Cortex of kidney (tissue), 1 donor: ENCODE measurements around the gene MED29.

ENCODE experiments used
- DNase-seq: peaks from one replicate; lab custom pipeline; 2025; lab: John Stamatoyannopoulos, UW

Gene MED29

GRCh38 chr19:39430675-39431593 lies 39.8 kb downstream of the MED29 start:
- no peak for DNase-seq

DNA sequence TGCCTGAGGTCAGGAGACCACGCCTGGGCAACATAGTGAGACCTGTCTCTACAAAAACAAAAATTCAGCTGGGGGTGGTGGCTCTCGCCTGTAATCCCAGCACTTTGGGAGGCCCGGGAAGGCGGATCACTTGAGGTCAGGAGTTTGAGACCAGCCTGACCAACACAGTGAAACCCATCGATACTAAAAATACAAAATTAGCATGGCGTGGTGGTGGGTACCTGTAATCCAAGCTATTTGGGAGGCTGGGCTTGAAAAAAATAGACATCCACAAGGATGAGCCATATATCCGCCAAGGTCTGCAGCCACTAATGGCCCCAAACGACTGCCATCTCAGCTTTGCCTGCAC lies 41.5 kb downstream of the MED29 start:
- DNase-seq = no peak

GRCh38 chr19:39433480-39434079 lies 42.4 kb downstream of the MED29 start:
- DNase-seq = no peak

DNA sequence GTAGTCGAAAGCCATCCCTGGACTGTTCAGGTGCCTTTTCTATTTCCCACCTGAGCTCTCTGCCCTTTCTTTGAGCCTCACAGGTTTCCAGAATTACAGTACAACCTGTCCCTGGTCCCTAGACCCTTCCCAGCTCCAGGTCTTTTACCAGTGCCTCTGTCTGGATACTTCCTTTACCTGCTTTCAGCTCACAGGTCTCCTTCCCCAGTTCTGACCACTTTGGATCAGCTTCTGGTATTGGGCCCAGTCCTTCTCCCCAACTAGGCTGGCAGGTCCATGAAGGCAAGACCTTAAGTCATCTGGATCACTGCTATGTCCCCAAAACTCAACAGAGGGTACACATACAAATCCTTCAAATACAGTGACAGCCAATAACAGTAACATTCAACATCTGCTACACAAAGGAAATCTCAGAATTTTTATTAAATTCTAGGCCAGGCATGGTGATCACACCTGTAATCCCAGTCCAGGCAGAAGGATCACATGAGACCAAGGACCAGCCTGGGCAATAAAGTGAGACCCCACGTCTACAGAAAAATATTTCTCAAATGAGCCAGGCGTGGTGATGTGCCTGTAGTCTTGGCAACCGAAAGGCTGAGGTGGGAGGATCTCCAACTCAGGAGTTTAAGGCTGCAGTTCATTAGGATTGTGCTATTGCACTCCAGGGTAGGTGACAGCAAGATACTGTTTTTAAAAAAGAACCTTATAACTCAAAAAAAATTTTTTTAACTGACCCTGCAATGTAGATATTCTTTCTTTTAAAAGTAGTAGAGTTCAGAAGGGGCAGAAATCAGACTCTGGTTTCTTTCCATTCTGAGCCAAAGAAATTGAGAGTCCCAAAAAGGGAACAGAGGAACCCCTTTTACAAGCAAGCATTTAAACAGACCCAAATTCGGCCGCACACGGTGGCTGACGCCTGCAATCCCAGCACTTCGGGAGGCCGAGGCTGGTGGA lies 43.2 kb downstream of the MED29 start:
- DNase-seq = no peak

GRCh38 chr19:39435499-39436349 lies 44.5 kb downstream of the MED29 start, which contains the start of gene RPS16:
TSS of gene RPS16 (minus strand) at chr19:39435949. CDS start at chr19:39435895, 54 bp downstream.
- no peak for DNase-seq

DNA sequence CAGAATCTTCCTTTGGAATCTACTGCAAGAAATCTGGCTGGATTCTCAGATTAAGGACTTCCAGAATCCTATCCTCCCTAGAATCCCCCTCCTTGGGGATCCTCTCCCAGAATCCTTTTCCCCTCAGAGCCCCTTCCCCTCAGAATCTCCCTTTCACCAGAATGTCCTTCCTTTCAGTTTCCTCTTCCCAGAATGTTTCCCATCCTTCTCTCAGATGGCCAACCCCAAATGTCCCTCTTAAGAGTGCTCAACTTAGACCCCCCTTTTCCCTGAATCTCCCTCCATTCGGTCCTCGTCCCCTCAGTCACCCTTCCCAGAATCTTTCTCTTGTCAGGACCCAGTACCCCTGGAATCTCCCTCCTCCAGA lies 45.2 kb downstream of the MED29 start:
- DNase-seq = no peak

DNA sequence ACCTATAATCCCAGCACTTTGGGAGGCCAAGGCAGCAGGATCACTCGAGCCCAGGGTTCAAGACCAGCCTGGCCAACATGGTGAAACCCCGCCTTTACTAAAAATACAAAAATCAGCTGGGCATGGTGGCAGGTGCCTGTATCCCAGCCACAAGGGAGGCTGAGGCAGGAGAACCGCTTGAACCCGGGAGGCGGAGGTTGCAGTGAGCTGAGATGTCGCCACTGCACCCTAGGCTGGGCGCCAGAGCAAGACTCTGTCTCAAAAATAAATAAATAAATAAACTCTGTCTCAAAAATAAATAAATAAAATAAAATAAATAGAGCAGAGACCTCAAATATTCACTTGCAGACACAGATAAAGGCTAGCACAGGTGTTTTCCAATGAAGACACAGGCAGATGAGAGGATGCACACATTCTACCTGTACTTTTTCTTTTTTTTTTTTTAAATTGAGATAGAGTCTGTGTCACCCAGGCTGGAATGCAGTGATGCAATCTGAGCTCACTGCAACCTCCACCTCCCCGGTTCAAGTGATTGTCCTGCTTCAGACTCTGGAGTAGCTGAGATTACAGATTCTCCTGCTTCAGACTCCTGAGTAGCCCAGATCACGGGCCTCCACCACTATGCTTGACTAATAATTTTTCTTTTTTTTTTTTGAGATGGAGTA lies 47.2 kb downstream of the MED29 start:
- DNase-seq = no peak

DNA sequence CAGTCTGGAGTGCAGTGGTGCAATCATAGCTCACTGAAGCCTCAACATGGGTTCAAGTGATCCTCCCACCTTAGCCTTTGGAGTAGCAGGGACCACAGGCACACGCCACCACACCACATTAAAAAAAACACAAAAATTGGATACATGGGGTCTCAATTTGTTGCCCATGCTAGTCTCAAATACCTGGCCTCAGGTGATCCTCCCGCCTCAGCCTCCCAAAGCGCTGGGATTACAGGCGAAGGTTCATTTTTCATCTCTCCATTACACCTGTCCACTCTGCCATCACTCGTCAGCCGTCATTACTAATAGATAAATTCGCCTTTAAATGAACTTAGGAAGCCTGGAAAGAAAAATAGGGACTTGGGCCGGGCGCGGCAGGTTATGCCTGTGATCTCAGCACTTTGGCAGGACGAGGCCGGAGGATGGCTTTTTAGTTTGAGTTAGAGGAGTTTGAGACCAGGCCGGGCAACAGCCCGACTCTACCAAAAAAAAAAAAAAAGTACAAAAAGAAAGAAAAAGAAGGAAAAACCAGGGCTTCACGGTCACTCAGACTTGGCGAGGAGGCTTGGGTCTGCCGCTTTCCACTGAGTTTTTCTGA lies 53.5 kb downstream of the MED29 start:
- DNase-seq = no peak

DNA sequence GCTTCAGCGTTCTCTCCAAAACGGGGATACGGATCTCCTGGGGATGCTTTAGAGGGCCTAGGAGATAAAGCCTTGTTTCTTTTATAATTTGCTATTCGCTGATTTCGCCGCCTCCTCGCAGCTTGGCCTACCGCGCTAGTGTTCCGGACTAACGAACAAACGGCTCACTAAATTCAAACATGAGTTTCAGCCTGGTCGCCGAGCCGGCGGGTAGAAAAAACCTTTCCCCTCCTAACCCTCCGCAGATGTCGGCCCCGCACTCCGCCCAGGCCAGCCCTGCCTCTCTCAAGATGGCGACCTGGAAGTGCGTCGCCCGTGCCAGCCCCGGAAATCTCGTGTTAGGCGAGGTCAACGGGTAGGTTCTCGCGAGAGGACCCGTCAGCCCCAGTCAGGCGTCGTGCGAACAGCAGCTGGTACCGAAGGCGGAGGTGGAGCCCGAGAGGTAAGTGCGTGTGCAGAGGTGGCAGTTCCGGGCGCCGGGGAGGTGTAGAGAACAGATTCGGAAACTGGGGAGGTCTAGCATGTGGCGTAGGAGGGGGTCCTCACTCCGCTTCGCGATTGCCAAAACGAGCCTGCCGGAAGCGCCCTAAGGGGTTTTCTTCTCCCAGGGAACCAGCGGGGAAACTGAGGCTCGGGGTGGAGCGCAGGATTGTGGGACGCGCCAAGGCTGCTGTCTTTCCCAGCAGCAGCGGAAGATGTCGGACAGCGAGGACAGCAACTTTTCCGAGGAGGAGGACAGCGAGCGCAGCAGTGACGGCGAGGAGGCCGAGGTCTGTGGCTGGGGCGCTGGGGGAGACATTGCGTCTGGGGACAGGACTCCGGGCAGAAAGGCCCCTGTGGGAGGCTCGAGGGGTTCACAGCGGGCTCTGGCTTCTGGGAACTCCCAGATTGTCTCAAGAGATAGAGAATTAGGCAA lies 54.3 kb downstream of the MED29 start, which contains the start of gene SUPT5H:
Gene SUPT5H, plus strand, starts transcription at position 387 of the 916 bp plus-strand sequence. Its CDS starts 309 bp downstream, at position 696.
- DNase-seq = no peak

DNA sequence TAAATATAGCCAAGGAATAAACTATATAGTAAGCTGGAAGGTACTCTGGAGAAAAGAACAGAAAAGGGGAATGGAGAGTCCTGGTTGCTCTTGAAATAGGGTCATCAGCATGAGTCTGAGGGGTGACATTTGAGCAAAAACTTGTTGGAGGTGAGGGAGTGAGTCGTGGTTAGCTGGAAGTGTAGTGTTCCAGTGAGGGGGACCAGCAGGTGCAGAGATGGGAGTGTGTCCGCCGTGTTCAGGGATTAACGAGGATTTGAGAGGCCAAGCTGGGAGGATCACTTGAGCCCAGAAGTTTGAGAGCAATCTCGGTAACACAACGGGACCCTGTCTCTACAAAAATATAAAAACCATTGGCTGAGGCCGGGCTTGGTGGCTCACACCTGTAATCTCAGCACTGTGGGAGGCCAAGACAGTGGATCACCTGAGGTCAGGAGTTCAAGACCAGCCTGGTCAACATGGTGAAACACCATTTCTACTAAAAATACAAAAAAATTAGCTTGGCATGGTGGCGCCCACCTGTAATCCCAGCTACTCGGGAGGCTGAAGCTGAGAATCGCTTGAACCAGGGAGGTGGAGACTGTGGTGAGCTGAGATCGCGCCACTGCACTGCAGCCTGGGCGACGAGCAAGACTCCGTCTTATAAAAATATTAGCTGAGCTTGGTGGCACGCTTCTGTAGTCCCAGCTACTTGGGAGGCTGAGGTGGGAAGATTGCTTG lies 55.3 kb downstream of the MED29 start:
- no peak for DNase-seq

- no peak for DNase-seq
These were observed 57.1 kb downstream of the MED29 start for GRCh38 chr19:39448271-39448670.

DNA sequence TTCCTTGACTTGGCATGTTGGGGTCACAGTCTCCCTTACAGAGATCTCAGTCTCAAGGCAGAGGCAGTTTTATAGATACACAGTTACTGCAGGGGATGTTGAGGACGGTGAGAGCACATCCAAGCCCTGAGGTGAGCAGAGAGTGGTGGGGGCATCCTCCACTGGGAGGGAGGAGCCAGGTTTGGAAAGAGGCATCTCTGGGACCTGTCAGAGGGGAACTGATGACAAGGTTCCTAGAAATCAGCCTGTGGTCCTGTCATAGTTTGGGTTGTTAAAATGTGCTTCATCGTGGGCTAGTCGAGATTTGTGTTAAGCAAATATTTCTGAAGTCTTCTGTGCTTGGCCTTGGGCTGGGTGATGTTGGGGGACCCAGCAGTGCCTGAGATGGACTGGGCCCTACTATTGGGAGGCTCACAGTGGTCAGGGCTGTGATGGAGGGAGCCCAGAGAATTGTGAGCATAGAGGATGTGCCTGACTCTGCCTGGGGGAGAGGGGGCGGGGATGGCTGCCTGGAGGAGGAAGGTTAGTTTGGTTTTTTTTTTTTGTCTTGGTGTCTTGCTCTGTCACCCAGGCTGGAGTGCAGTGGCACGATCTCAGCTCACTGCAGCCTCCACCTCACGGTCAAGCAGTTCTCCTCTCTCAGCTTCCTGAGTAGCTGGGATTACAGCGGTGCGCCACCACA lies 58.1 kb downstream of the MED29 start:
- DNase-seq = no peak
